Esophagus (tissue), 2 donors: Measurements from ENCODE around the gene CPM. TPM values are rescaled to one million over a fixed set of nuclear protein-coding genes. Genes with fewer than 3 reads are reported as not detected.

ENCODE experiments used
- H3K27ac ChIP-seq, 2 donors: one replicate each; pipeline ENCODE4 v1.5.1; 2013; ENCODE audit warnings: low read depth in 2 of 2, mild to moderate bottlenecking in 2 of 2, inconsistent platforms in 1 of 2, low read length in 1 of 2, moderate library complexity in 1 of 2
- H3K27me3 ChIP-seq, 2 donors: one replicate each; pipeline ENCODE4 v1.6.1; 2013; ENCODE audit warnings: low read length in 2 of 2, control low read depth in 1 of 2, mild to moderate bottlenecking in 1 of 2; ENCODE audit not compliant: insufficient read depth in 2 of 2, control insufficient read depth in 1 of 2
- H3K36me3 ChIP-seq, 2 donors: one replicate each; pipeline ENCODE4 v1.6.1; 2013; ENCODE audit warnings: low read length in 1 of 2; ENCODE audit not compliant: control insufficient read depth in 2 of 2, insufficient read depth in 2 of 2
- H3K4me1 ChIP-seq, 2 donors: one replicate each; pipeline ENCODE4 v1.6.1; 2013; ENCODE audit warnings: low read length in 1 of 2; ENCODE audit not compliant: control insufficient read depth in 2 of 2, insufficient read depth in 2 of 2
- H3K4me3 ChIP-seq, 2 donors: one replicate each; pipeline ENCODE4 v1.5.1; 2013; ENCODE audit warnings: low read length in 2 of 2, mild to moderate bottlenecking in 2 of 2, low read depth in 1 of 2, moderate library complexity in 1 of 2
- H3K9me3 ChIP-seq, 2 donors: one replicate each; pipeline ENCODE4 v1.6.1; 2013; ENCODE audit warnings: mild to moderate bottlenecking in 2 of 2, low read depth in 1 of 2, low read length in 1 of 2, moderate library complexity in 1 of 2; ENCODE audit not compliant: control insufficient read depth in 2 of 2, insufficient read depth in 1 of 2
- WGBS, 2 donors: extraction: QIAGEN DNeasy Blood & Tissue Kit; methylation state at CpG; one replicate each; pipeline ENCODE4 v1.1.7; 2013; 5-methylcytosine and 5-hydroxymethylcytosine counted together
- polyA plus RNA-seq, 2 donors: library from polyadenylated mRNA; stranded (reverse); fragments of 200-250 nt; gene quantifications; one replicate each; pipeline ENCODE4 v1.2.3, GENCODE V29; 2013
- donor health status: healthy with polysubstance abuse.
- donor health status: Bipolar disorder and iron deficiency.

Gene CPM
- polyA plus RNA-seq, 2 donors, result 1.8 to 4.1 TPM

DNA sequence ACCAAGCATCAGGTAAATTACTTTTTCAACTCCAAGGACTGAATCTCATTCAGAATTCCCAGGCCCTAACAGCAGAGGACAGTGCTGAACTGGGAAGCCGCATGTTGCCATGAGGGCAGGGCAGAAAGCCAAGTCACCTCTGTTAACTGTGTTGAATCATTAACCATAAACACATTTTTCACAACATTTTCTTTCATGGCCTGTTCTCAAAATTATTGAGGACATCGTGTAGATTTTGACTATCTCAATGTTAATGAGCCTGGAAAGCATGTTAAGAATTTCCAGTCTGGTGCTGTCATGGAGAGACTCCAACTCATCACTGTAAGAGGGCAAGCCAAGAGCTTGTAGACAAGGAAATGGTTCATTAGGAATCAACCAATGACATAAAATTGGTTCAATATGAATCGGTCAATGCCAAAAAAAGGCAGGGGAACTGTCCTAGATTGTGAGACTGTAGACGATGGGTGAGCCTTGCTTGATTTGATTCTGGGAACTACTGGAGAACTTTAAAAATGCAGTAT, 33.7 kb downstream of the CPM start:
- no peak overlapping the region for H3K27ac ChIP-seq
- no peaks in the 10 kb centered on the region for H3K9me3 ChIP-seq
- H3K4me1 ChIP-seq, result no peaks in the 10 kb centered on the region
- H3K4me3 ChIP-seq, result no peak overlapping the region
- H3K36me3 ChIP-seq, result no peaks in the 10 kb centered on the region
- H3K27me3 ChIP-seq, result no peaks in the 10 kb centered on the region
- WGBS, 2 donors, result 48 to 61% methylated on average over 4 of the region's 4 CpGs

GRCh38 chr12:68896881-68897540, 36.0 kb downstream of the CPM start:
- no peak overlapping the region for H3K4me3 ChIP-seq
- no peaks in the 10 kb centered on the region for H3K36me3 ChIP-seq
- no peak overlapping the region for H3K27ac ChIP-seq
- no peaks in the 10 kb centered on the region for H3K27me3 ChIP-seq
- H3K4me1 ChIP-seq, result no peaks in the 10 kb centered on the region
- WGBS, 2 donors, result 70% methylated on average over 4 of the region's 4 CpGs
- no peaks in the 10 kb centered on the region for H3K9me3 ChIP-seq

- Histone ChIP-seq H3K36me3 (no peaks in the 10 kb centered on the region), H3K9me3 (no peaks in the 10 kb centered on the region), H3K4me1 (no peaks in the 10 kb centered on the region), H3K4me3 (no peak overlapping the region), H3K27ac (no peak overlapping the region), H3K27me3 (no peaks in the 10 kb centered on the region)
- 90 to 93% methylated on average over 7 of the region's 7 CpGs for WGBS, 2 donors
Measured at GRCh38 chr12:68894276-68894855, 38.6 kb downstream of the CPM start.

DNA sequence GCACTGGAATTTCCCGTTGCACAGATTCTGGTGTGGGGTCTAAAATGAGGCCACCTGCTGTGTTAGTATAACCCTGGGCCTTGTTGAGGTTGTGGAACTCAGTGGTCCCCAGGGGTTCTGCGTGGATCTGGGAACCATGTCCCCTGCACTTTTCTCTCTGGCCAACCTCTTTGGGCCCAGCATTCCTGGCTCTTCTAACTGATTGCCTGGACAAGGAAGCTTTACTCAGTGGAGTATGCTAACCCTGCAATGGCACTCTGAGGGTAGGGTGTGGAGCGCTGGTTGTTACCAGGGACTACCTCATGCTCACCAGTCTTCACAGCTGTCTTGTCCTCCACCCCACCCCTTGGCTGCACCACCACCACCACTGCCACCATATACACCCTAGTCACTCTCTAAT, 39.2 kb downstream of the CPM start:
- Histone ChIP-seq H3K4me3 (no peak overlapping the region), H3K36me3 (no peaks in the 10 kb centered on the region), H3K9me3 (no peaks in the 10 kb centered on the region), H3K4me1 (no peaks in the 10 kb centered on the region), H3K27ac (no peak overlapping the region), H3K27me3 (no peaks in the 10 kb centered on the region)
- WGBS, 2 donors, result 90 to 93% methylated on average over 3 of the region's 3 CpGs

DNA sequence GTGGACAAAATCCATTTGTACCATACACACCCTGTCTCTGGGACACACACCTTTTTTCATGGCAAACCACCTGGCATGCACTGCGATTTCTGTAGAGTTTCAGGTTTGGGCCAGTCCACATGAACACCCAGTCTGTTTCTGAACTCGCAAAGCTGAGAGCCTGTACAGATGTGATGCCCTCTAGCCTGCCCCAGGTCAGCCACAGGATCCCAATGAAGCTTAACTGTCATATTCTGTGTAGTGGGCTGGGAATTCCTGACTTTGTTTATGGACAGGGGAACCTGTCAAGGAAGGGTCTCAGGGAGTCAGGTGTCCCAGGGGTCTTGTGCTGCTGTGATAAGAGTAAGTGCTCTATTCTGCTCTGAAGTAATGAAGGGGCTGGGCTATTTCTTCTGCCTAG, 39.8 kb downstream of the CPM start:
- H3K27me3 ChIP-seq, result no peaks in the 10 kb centered on the region
- H3K9me3 ChIP-seq, result no peaks in the 10 kb centered on the region
- no peak overlapping the region for H3K4me3 ChIP-seq
- no peaks in the 10 kb centered on the region for H3K36me3 ChIP-seq
- no peak overlapping the region for H3K27ac ChIP-seq
- H3K4me1 ChIP-seq, result no peaks in the 10 kb centered on the region
- 86 to 88% methylated on average over 2 of the region's 2 CpGs for WGBS, 2 donors

DNA sequence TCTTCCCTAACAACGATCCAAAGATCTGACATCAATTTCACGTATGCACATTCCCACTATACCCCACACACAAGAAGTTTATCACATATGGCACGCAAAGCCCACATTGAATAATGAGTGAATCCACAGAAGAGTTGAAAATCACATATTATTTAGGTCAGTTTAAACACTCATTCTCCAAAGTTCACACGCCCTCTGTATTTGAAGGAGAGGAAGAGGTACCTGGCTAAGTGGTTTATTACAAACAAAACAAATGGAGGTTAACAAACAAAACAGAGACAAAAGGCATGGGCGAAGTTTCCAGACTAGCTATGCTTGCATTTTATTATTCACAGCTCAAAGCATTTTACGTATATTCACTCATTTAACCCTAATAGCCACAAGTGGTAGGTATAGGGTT, 41.8 kb downstream of the CPM start:
- no peak overlapping the region for H3K27ac ChIP-seq
- 79 to 82% methylated on average over 6 of the region's 6 CpGs for WGBS, 2 donors

GRCh38 chr12:68890701-68891113, 42.3 kb downstream of the CPM start:
- no peaks in the 10 kb centered on the region for H3K9me3 ChIP-seq
- no peaks in the 10 kb centered on the region for H3K27me3 ChIP-seq
- no peak overlapping the region for H3K4me3 ChIP-seq
- H3K27ac ChIP-seq, result no peak overlapping the region
- no peaks in the 10 kb centered on the region for H3K4me1 ChIP-seq
- no peaks in the 10 kb centered on the region for H3K36me3 ChIP-seq
- WGBS, 2 donors, result 78 to 80% methylated on average over 4 of the region's 4 CpGs

More for the DNA sequence above, 41.8 kb downstream of the CPM start:
- no peaks in the 10 kb centered on the region for H3K27me3 ChIP-seq
- no peaks in the 10 kb centered on the region for H3K4me1 ChIP-seq
- H3K4me3 ChIP-seq, result no peak overlapping the region
- no peaks in the 10 kb centered on the region for H3K36me3 ChIP-seq
- H3K9me3 ChIP-seq, result no peaks in the 10 kb centered on the region

DNA sequence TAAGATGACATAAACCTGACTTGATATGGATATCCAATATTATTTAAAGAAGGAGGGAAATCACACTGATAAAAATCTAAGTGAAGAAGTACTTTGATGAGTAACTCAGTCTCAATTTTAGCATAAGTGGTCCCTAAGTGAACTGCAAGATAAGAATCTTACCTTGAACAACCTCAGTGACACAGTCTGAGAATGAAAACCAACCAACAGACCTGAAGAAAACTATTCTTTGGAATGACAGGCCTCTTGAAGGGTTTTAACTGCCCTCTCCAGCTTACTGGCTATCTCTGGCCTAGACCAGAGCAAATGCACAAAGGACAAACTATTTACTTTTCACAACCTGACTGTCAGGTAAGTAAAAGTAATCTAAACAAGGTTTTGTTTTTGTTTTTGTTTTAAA, 44.7 kb downstream of the CPM start:
- Histone ChIP-seq H3K36me3 (no peaks in the 10 kb centered on the region), H3K4me1 (no peaks in the 10 kb centered on the region), H3K27me3 (no peaks in the 10 kb centered on the region), H3K4me3 (no peak overlapping the region), H3K27ac (no peak overlapping the region), H3K9me3 (no peaks in the 10 kb centered on the region)

- no peak overlapping the region for H3K4me3 ChIP-seq
- no peak overlapping the region for H3K27ac ChIP-seq
- H3K27me3 ChIP-seq, result no peaks in the 10 kb centered on the region
- 93 to 100% methylated on average over 1 of the region's 1 CpG for WGBS, 2 donors
- no peaks in the 10 kb centered on the region for H3K36me3 ChIP-seq
- no peaks in the 10 kb centered on the region for H3K4me1 ChIP-seq
- no peaks in the 10 kb centered on the region for H3K9me3 ChIP-seq
Measured at GRCh38 chr12:68887641-68888040, 45.3 kb downstream of the CPM start.
